Heart right ventricle (tissue), 16 donors: ENCODE measurements around the gene RAB11FIP3. TPM values are rescaled to one million over a fixed set of nuclear protein-coding genes. Genes with fewer than 3 reads are reported as not detected.
"Not testable (repeated sequence)": the region's sequence is repeated elsewhere in the genome, so short reads cannot be mapped to it uniquely, and the experiment has no call there.

Experiments
- ATAC-seq, 8 donors: fragments of 200-7000 bp; cut with Tn5 transposase; one replicate each; pipeline ENCODE4 v1.9.1; 2020; ENCODE audit warnings: mild to moderate bottlenecking in 8 of 8, moderate library complexity in 8 of 8, moderate number of reproducible peaks in 1 of 8
- DNase-seq, 2 donors: peaks; one replicate each; pipeline ENCODE4 v3.0.0-alpha.2; 2020
- H3K27ac ChIP-seq, 10 donors: fragments of 200-600 bp; sonication (generic) in 2 of 10; one replicate each; pipeline versions ENCODE4 v1.5.0 to v1.8.0; 2020 to 2022; ENCODE audit warnings: mild to moderate bottlenecking in 3 of 10
- H3K27me3 ChIP-seq, 7 donors: fragments of 200-600 bp; one replicate each; pipeline ENCODE4 v1.8.0; 2021 to 2022; ENCODE audit warnings: mild to moderate bottlenecking in 2 of 7
- H3K36me3 ChIP-seq, 9 donors: fragments of 200-600 bp; sonication (generic) in 1 of 9; one replicate each; pipeline versions ENCODE4 v1.5.0 to v1.8.0; 2020 to 2022; ENCODE audit warnings: mild to moderate bottlenecking in 2 of 9
- H3K4me1 ChIP-seq, 9 donors: fragments of 200-600 bp; sonication (generic) in 1 of 9; one replicate each; pipeline versions ENCODE4 v1.5.0 to v1.8.0; 2020 to 2022; ENCODE audit warnings: mild to moderate bottlenecking in 4 of 9
- H3K4me3 ChIP-seq, 10 donors: fragments of 200-600 bp; sonication (generic) in 2 of 10; one replicate each; pipeline versions ENCODE4 v1.5.0 to v1.8.0; 2020 to 2022; ENCODE audit warnings: mild to moderate bottlenecking in 7 of 10, moderate library complexity in 2 of 10
- H3K9me3 ChIP-seq, 11 donors: fragments of 200-600 bp in 10 of 11; sonication (generic) in 2 of 11; one replicate each; pipeline versions ENCODE4 v1.5.0 to v1.8.0; 2013 to 2022; ENCODE audit warnings: mild to moderate bottlenecking in 2 of 11, control low read depth in 1 of 11, moderate library complexity in 1 of 11
- CTCF ChIP-seq, 9 donors: fragments of 200-600 bp; sonication (generic) in 2 of 9; IDR thresholded peaks; one replicate each; pipeline versions ENCODE4 v1.5.0 to v1.8.0; 2021 to 2022; ENCODE audit warnings: antibody characterized with exemption in 9 of 9, mild to moderate bottlenecking in 5 of 9, moderate library complexity in 1 of 9
- WGBS, 2 donors: extraction: QIAGEN DNeasy Blood & Tissue Kit; methylation state at CpG; one replicate each; pipeline ENCODE4 v1.1.7; 2013; ENCODE audit warnings: inconsistent platforms in 1 of 2; 5-methylcytosine and 5-hydroxymethylcytosine counted together
- intact Hi-C, 10 donors: fragments of 100-400 bp; cut with DNase I; formaldehyde crosslinking; loops; one replicate each; pipeline versions ENCODE4 v1.11.1 to v1.14.2; 2022
- polyA plus RNA-seq, 2 donors: library from polyadenylated mRNA; stranded (reverse); fragments of 200-250 nt; gene quantifications; one replicate each; pipeline ENCODE4 v1.2.3, GENCODE V29; 2013
- total RNA-seq, 10 donors: library from RNA; stranded (reverse); fragmentation: NEBNext Ultra II Directional in 3 of 10; extraction: Animal tissue kit (Norgen Biotek cat#: 25700) in 3 of 10; gene quantifications; one replicate each; pipeline versions ENCODE4 v1.2.1 to v1.2.4, GENCODE V29; 2021 to 2023
- donor health status: Arrhythmogenic right ventricular cardiomyopathy.
- donor health status: ischemic (EF 13 %, LVEDD 7.1; RV severe dilation, severe dysfunction).
- donor health status: healthy with polysubstance abuse.
- donor health status: DM: no; HTN: yes; CAD: no.
- donor health status: DM: no; HTN: no; CAD: no.
- donor health status: ischemic (EF 25% LVEDD 6.9; RV normal size, moderate dysfunction).
- donor health status: ischemic (EF 25% LVEDD 5.7; RV mildly dilated, moderate dysfunction).
- donor health status: healthy.
- donor health status: DM: yes; HTN: yes; CAD: no.
- donor health status: Ischemic cardiomyopathy.
- donor health status: ischemic (EF 35%, LVEDD 5.7; RV mildly dilated, moderate dysfunction).
- donor health status: nonischemic (EF 11% LVEDD 7.7; RV severe dilation, severe dysfunction).
- donor health status: DM: yes; HTN: yes; CAD: no.
- donor health status: PGD.
- donor health status: ischemic (EF 29% LVEDD 5.4; RV normal size, mild dysfunction).
- donor health status: nonischemic (EF 23%, LVEDD 6.1; RV moderate dilation, normal function).

Gene RAB11FIP3
- total and polyA plus RNA-seq, 12 donors, result 16.6 to 40.3 (median 29.1) TPM

GRCh38 chr16:502179-502943 lies 76.9 kb downstream of the RAB11FIP3 start:
- ATAC-seq, result peak in 7 of 8 donors; percentile 32 to 54 (median 44)

GRCh38 chr16:503150-504071 lies 78.0 kb downstream of the RAB11FIP3 start:
- intact Hi-C loops, result no loop called here
- 96 to 97% methylated on average over 23 of the region's 23 CpGs for WGBS, 2 donors

More at GRCh38 chr16:502179-502943, 76.9 kb downstream of the RAB11FIP3 start:
- Histone ChIP-seq H3K9me3 (no peaks in the 10 kb centered on the region), H3K4me3 (no peak overlapping the region), H3K27me3 (no peaks in the 10 kb centered on the region), H3K36me3 (peaks cover 0 to 59% (median 16%) of the 10 kb centered on the region in 9 donors), H3K27ac (peak overlapping the region in 4 of 10 donors; percentile 1 to 33 (median 20)), H3K4me1 (peaks cover 0 to 14% (median 5%) of the 10 kb centered on the region in 9 donors)
- TF ChIP-seq CTCF (IDR thresholded peaks at IDR 0.05), result no peak
- intact Hi-C loops, result no loop called here
- DNase-seq, result no peak
- 79 to 87% methylated on average over 22 of the region's 22 CpGs for WGBS, 2 donors

GRCh38 chr16:505479-506245 lies 80.2 kb downstream of the RAB11FIP3 start:
- intact Hi-C loops, result no loop called here
- H3K36me3 ChIP-seq, result peaks cover 0 to 57% (median 9%) of the 10 kb centered on the region in 9 donors
- DNase-seq (no peak), ATAC-seq (no peak)
- peaks cover 0 to 14% (median under 1%) of the 10 kb centered on the region in 9 donors for H3K4me1 ChIP-seq
- no peak overlapping the region for H3K4me3 ChIP-seq
- H3K9me3 ChIP-seq, result no peaks in the 10 kb centered on the region
- 91 to 94% methylated on average over 33 of the region's 33 CpGs for WGBS, 2 donors
- no peak for TF ChIP-seq CTCF (IDR thresholded peaks at IDR 0.05)
- no peaks in the 10 kb centered on the region for H3K27me3 ChIP-seq
- no peak overlapping the region for H3K27ac ChIP-seq

More at GRCh38 chr16:503150-504071, 78.0 kb downstream of the RAB11FIP3 start:
- DNase-seq, result no peak
- peaks cover 0 to 56% (median 16%) of the 10 kb centered on the region in 9 donors for H3K36me3 ChIP-seq
- H3K4me1 ChIP-seq, result peaks cover 0 to 14% (median 5%) of the 10 kb centered on the region in 9 donors
- peak in 1 of 8 donors; percentile 30 for ATAC-seq
- H3K27ac ChIP-seq, result peak overlapping the region in 1 of 10 donors; percentile 1
- TF ChIP-seq CTCF (IDR thresholded peaks at IDR 0.05), result no peak
- no peaks in the 10 kb centered on the region for H3K9me3 ChIP-seq
- H3K27me3 ChIP-seq, result no peaks in the 10 kb centered on the region
- no peak overlapping the region for H3K4me3 ChIP-seq

- no peak for ATAC-seq
- 94 to 96% methylated on average over 7 of the region's 7 CpGs for WGBS, 2 donors
- TF ChIP-seq CTCF (IDR thresholded peaks at IDR 0.05), result no peak
Observed at GRCh38 chr16:506246-506546, 80.7 kb downstream of the RAB11FIP3 start.

GRCh38 chr16:507527-507926 lies 82.1 kb downstream of the RAB11FIP3 start:
- 88 to 90% methylated on average over 14 of the region's 14 CpGs for WGBS, 2 donors
- peaks cover 0 to 58% (median 9%) of the 10 kb centered on the region in 9 donors for H3K36me3 ChIP-seq

More at GRCh38 chr16:506246-506546, 80.7 kb downstream of the RAB11FIP3 start:
- H3K27me3 ChIP-seq, result no peaks in the 10 kb centered on the region
- intact Hi-C loops, result no loop called here
- H3K9me3 ChIP-seq, result no peaks in the 10 kb centered on the region
- H3K4me3 ChIP-seq, result no peak overlapping the region
- no peak overlapping the region for H3K27ac ChIP-seq
- peaks cover 0 to 58% (median 9%) of the 10 kb centered on the region in 9 donors for H3K36me3 ChIP-seq
- no peak for DNase-seq
- peaks cover 0 to 11% (median 0%) of the 10 kb centered on the region in 9 donors for H3K4me1 ChIP-seq

More at GRCh38 chr16:507527-507926, 82.1 kb downstream of the RAB11FIP3 start:
- DNase-seq, intact Hi-C loops, H3K4me3 ChIP-seq, H3K9me3 ChIP-seq, H3K4me1 ChIP-seq, ATAC-seq, H3K27me3 ChIP-seq, H3K27ac ChIP-seq: not testable (repeated sequence)
